Measurements from ENCODE around the gene GARS1. TPM values are rescaled to one million over a fixed set of nuclear protein-coding genes. Genes with fewer than 3 reads are reported as not detected.

Gene GARS1
- total RNA-seq, 1 donor from 2014 or later = 31.6 TPM

GRCh38 chr7:30668102-30668501 lies 73.4 kb downstream of the GARS1 start:
- DNase-seq (no peak), ATAC-seq (no peak)
- intact Hi-C loops (cut with micrococcal nuclease) = no loop called here

- ATAC-seq (peak; percentile 45), DNase-seq (peak; percentile 47)
- intact Hi-C loops (cut with micrococcal nuclease) = no loop called here
These were observed 77.3 kb downstream of the GARS1 start for GRCh38 chr7:30671793-30672465.

- DNase-seq (no peak), ATAC-seq (no peak)
- intact Hi-C loops (cut with micrococcal nuclease) = no loop called here
These were observed 79.7 kb downstream of the GARS1 start for GRCh38 chr7:30674420-30674819.

GRCh38 chr7:30674876-30675275 lies 80.2 kb downstream of the GARS1 start:
- DNase-seq (no peak), ATAC-seq (peak; percentile 33)
- intact Hi-C loops (cut with micrococcal nuclease) = no loop called here

- no peak for ATAC-seq
- no peak for DNase-seq
- intact Hi-C loops (cut with micrococcal nuclease) = no loop called here
These were observed 84.1 kb downstream of the GARS1 start for GRCh38 chr7:30678805-30679204.

- no peak for ATAC-seq
- intact Hi-C loops (cut with micrococcal nuclease) = no loop called here
- no peak for DNase-seq
These were observed 85.0 kb downstream of the GARS1 start for GRCh38 chr7:30679664-30680063.

- no peak for DNase-seq
- intact Hi-C loops (cut with micrococcal nuclease) = no loop called here
These were observed 86.7 kb downstream of the GARS1 start for GRCh38 chr7:30681331-30681797.

GRCh38 chr7:30681815-30682211 lies 87.1 kb downstream of the GARS1 start:
- peak; percentile 39 for ATAC-seq
- DNase-seq = no peak
- intact Hi-C loops (cut with micrococcal nuclease) = no loop called here

More at GRCh38 chr7:30681331-30681797, 86.7 kb downstream of the GARS1 start:
- no peak for ATAC-seq

GRCh38 chr7:30682212-30683083 lies 87.8 kb downstream of the GARS1 start, which contains the start of gene CRHR2:
CRHR2 (minus strand) TSS chr7:30682456; CDS start chr7:30682280, 176 bp downstream.
- ATAC-seq = peak; percentile 86
- DNase-seq = peak; percentile 66
- intact Hi-C loops (cut with micrococcal nuclease) = no loop called here

- ATAC-seq (no peak), DNase-seq (no peak)
- intact Hi-C loops (cut with micrococcal nuclease) = no loop called here
These were observed 88.6 kb downstream of the GARS1 start for GRCh38 chr7:30683306-30683705.

Other genes starting within 250 kb of the GARS1 start
- 6.9 TPM for gene NOD1, start 116.1 kb upstream of the GARS1 start, total RNA-seq
- 18.2 TPM for gene GGCT, start 90.0 kb upstream of the GARS1 start, total RNA-seq
- gene CRHR2, start 87.6 kb downstream of the GARS1 start, total RNA-seq = 0.22 TPM
- gene INMT, start 157.3 kb downstream of the GARS1 start, total RNA-seq = 50.2 TPM
- gene MINDY4, start 176.5 kb downstream of the GARS1 start, total RNA-seq = 4.9 TPM

Measured in left ventricle myocardium superior (tissue), 1 donor.